PC-3 (cell line): Measurements from ENCODE around the gene SPHK1. TPM values are rescaled to one million over a fixed set of nuclear protein-coding genes. Genes with fewer than 3 reads are reported as not detected.

Experiments
- ATAC-seq: fragments of 200-7000 bp; cut with Tn5 transposase; 2 replicates; pipeline ENCODE4 v1.9.1; 2020; ENCODE audit warnings: mild to moderate bottlenecking, moderate library complexity
- BruUV-seq: library from RNA; stranded (reverse); fragments of 400-500 nt; replicated peaks from 2 replicates; lab custom pipeline; 2021; lab: Mats Ljungman, UMichigan
- CTCF ChIA-PET: fragments of 300-600 bp; sonication (Branson Sonifier 250); formaldehyde crosslinking; loops from one replicate; lab custom pipeline; 2022; ENCODE audit warnings: antibody characterized with exemption; lab: Charles Lee
- POLR2A ChIA-PET: fragments of 300-600 bp; sonication (Branson Sonifier 250); formaldehyde crosslinking; loops from one replicate; lab custom pipeline; 2022; ENCODE audit warnings: antibody characterized with exemption; ENCODE audit not compliant: unreplicated experiment; lab: Charles Lee
- DNase-seq: peaks from one replicate; pipeline ENCODE4 v3.0.0-alpha.2; 2015
- H2AFZ ChIP-seq: fragments of 300-600 bp; sonication (generic); 2 replicates; pipeline ENCODE4 v1.6.0; 2016; ENCODE audit warnings: antibody characterized with exemption, low read length
- H3F3A ChIP-seq: fragments of 300-600 bp; sonication (generic); one replicate; pipeline ENCODE4 v1.6.0; 2017; ENCODE audit warnings: antibody characterized with exemption, low read length, control low read depth, mild to moderate bottlenecking; ENCODE audit not compliant: unreplicated experiment
- H3K27ac ChIP-seq: fragments of 300-600 bp; sonication (generic); 2 replicates; pipeline ENCODE4 v1.5.1; 2016; ENCODE audit warnings: mild to moderate bottlenecking, low read length
- H3K27me3 ChIP-seq: fragments of 300-600 bp; sonication (generic); 2 replicates; pipeline ENCODE4 v1.6.1; 2016; ENCODE audit warnings: low read length, mixed read lengths
- H3K36me3 ChIP-seq: fragments of 300-600 bp; sonication (generic); 2 replicates; pipeline ENCODE4 v1.6.1; 2016; ENCODE audit warnings: low read depth, mixed run types, low read length, mixed read lengths
- H3K4me1 ChIP-seq: fragments of 300-600 bp; sonication (generic); 2 replicates; pipeline ENCODE4 v1.5.1; 2016; ENCODE audit warnings: low read length; ENCODE audit not compliant: insufficient read depth
- H3K4me2 ChIP-seq: fragments of 300-600 bp; sonication (generic); 2 replicates; pipeline ENCODE4 v1.6.0; 2016; ENCODE audit warnings: low read length
- H3K4me3 ChIP-seq: fragments of 300-600 bp; sonication (generic); 2 replicates; pipeline ENCODE4 v1.5.1; 2016; ENCODE audit warnings: mild to moderate bottlenecking, low read length, mixed read lengths
- H3K79me2 ChIP-seq: fragments of 300-600 bp; sonication (generic); 2 replicates; pipeline ENCODE4 v1.6.1; 2017; ENCODE audit warnings: low read length, mixed read lengths
- H3K9ac ChIP-seq: fragments of 300-600 bp; sonication (generic); 2 replicates; pipeline ENCODE4 v1.6.0; 2016; ENCODE audit warnings: mild to moderate bottlenecking, low read length
- H3K9me2 ChIP-seq: fragments of 300-600 bp; sonication (generic); replicated peaks from 2 replicates; pipeline ENCODE4 v1.6.1; 2016; ENCODE audit warnings: mixed run types, low read length, mixed read lengths
- H3K9me3 ChIP-seq: fragments of 300-600 bp; sonication (generic); 2 replicates; pipeline ENCODE4 v1.6.1; 2016; ENCODE audit warnings: low read length, mixed read lengths
- H4K20me1 ChIP-seq: fragments of 300-600 bp; sonication (generic); 2 replicates; pipeline ENCODE4 v1.6.1; 2016; ENCODE audit warnings: low read length, mixed read lengths
- EZH2 ChIP-seq: fragments of 300-600 bp; sonication (generic); IDR thresholded peaks from one replicate; pipeline ENCODE4 v1.6.1; 2017; ENCODE audit warnings: antibody characterized with exemption, mild to moderate bottlenecking, low read length; ENCODE audit not compliant: unreplicated experiment
- EZH2phosphoT487 ChIP-seq: fragments of 300-600 bp; sonication (generic); IDR thresholded peaks from 2 replicates; pipeline ENCODE4 v1.6.1; 2018; ENCODE audit warnings: mild to moderate bottlenecking, antibody characterized with exemption, low read length, borderline replicate concordance
- intact Hi-C: fragments of 100-400 bp; cut with micrococcal nuclease; formaldehyde crosslinking; loops from 2 replicates; pipeline ENCODE4 v1.9.0; 2023
- total RNA-seq: library from RNA; depleted of rRNA; stranded (reverse); fragments of >200 nt; gene quantifications from 2 replicates; pipeline ENCODE4 v1.2.3, GENCODE V29; 2014
- TF ChIP-seq, protein P1 (sequence below): fragments of 300-600 bp; sonication (generic); conservative IDR thresholded peaks from 2 replicates; pipeline ENCODE4 v1.5.1; 2017; ENCODE audit warnings: antibody characterized with exemption, low read depth, mild to moderate bottlenecking, low read length

The SPHK1 gene
- total RNA-seq, 1 experiment from 2014 or later, result 54.2 TPM

DNA sequence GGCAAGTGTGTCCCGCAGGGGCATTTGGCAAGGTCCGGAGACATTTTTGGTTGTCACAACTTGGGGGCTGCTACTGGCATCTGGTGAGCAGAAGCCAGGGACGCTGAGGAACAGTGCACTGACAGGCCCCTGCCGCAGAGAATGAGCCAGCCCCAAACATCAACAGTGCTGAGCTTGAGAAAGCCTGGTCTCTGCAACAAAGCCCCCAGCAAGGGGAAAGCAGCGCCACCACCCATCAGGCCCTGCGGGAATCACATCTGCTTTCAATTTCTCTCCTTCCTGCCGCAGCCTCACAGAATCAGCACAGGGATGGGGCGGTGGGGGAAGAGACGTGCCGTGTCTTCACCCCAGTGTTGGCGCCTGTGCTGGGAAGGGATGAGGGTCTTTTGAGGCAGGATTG is 15.9 kb upstream of the SPHK1 start:
- DNase-seq, result no peak
- no TSS peak for BruUV-seq
- ATAC-seq, result no peak

DNA sequence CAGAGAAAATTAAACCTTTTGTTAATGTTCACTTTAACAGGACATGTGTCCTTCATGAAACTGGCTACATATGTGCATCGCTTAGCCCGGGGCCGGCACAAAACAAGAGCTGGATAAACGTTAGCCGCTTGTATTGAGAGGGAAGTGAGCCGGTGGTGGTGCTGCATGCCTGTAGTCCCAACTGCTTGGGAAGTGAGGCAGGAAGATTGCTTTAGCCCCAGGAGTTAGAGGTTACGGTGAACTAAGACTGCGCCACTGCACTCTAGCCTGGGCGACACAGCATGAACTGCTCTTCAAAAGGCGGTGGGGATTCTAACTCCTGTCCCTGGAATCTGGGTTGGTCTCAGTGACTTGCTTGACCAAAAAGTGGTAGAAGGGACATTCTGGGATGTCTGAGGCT is 15.0 kb upstream of the SPHK1 start:
- Histone ChIP-seq H3K4me3 (no peak overlapping the region), H3K9me2 (no peaks in the 10 kb centered on the region), H2AFZ (no peak overlapping the region), H3K27me3 (no peaks in the 10 kb centered on the region), H3K9me3 (no peaks in the 10 kb centered on the region), H3K36me3 (no peaks in the 10 kb centered on the region), H3K9ac (no peak overlapping the region), H3K4me2 (no peak overlapping the region), H3K4me1 (peaks cover 28% of the 10 kb centered on the region), H3K27ac (no peak overlapping the region), H3F3A (no peaks in the 10 kb centered on the region), H4K20me1 (no peaks in the 10 kb centered on the region), H3K79me2 (no peaks in the 10 kb centered on the region)
- intact Hi-C loops, result no loop called here
- DNase-seq (no peak), ATAC-seq (no peak)
- BruUV-seq, result no TSS peak
- ChIA-PET CTCF (interaction anchor here (1.7 kb wide), 1 partner anchor 29 kb away, joined by 24 read pairs; no protein-coding TSS in a partner anchor), POLR2A (no interaction called here)
- no peak for TF ChIP-seq EZH2
- no peak for TF ChIP-seq EZH2phosphoT487
- TF ChIP-seq, protein P1, sequence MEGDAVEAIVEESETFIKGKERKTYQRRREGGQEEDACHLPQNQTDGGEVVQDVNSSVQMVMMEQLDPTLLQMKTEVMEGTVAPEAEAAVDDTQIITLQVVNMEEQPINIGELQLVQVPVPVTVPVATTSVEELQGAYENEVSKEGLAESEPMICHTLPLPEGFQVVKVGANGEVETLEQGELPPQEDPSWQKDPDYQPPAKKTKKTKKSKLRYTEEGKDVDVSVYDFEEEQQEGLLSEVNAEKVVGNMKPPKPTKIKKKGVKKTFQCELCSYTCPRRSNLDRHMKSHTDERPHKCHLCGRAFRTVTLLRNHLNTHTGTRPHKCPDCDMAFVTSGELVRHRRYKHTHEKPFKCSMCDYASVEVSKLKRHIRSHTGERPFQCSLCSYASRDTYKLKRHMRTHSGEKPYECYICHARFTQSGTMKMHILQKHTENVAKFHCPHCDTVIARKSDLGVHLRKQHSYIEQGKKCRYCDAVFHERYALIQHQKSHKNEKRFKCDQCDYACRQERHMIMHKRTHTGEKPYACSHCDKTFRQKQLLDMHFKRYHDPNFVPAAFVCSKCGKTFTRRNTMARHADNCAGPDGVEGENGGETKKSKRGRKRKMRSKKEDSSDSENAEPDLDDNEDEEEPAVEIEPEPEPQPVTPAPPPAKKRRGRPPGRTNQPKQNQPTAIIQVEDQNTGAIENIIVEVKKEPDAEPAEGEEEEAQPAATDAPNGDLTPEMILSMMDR, result no peak

More for the DNA sequence above, 15.9 kb upstream of the SPHK1 start:
- Histone ChIP-seq H4K20me1 (no peaks in the 10 kb centered on the region), H3F3A (no peaks in the 10 kb centered on the region), H3K27ac (no peak overlapping the region), H3K36me3 (no peaks in the 10 kb centered on the region), H3K9me2 (no peaks in the 10 kb centered on the region), H3K4me2 (no peak overlapping the region), H3K4me3 (no peak overlapping the region), H3K4me1 (peaks cover 28% of the 10 kb centered on the region), H3K9me3 (no peaks in the 10 kb centered on the region), H3K27me3 (no peaks in the 10 kb centered on the region), H3K9ac (no peak overlapping the region), H3K79me2 (no peaks in the 10 kb centered on the region), H2AFZ (no peak overlapping the region)
- ChIA-PET POLR2A (no interaction called here), CTCF (no interaction called here)
- TF ChIP-seq EZH2 (no peak), EZH2phosphoT487 (no peak)
- TF ChIP-seq, protein P1, result no peak
- intact Hi-C loops, result no loop called here

DNA sequence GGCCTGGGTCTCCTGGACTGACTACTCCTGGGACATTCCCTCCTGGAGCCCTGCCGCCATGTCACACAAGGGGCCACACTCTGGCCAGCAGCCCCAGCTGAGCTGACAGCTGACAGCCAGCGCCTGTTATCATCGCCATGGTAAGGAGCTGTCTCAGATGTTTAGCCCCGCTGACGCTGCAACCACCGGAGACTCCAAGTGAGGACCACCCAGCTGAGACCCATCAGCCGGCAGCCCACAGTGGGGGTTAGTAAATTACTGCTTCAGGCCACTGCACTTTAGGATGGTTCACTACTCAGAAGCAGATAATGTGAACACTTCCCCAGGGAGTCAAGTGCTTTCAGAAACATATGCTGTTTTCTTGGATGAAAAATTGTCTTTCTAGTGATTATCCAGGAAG is 14.6 kb upstream of the SPHK1 start:
- peaks cover 28% of the 10 kb centered on the region for H3K4me1 ChIP-seq
- CTCF ChIA-PET, result interaction anchor here (0.8 to 1.7 kb wide), 4 partner anchors 8 to 28 kb away, joined by 6 to 24 read pairs (median 14); partner anchors contain the start of genes PRPSAP1 and SPHK1
- peak overlapping the region; percentile 51; the same call in 1 of the 2 replicates for H3K4me2 ChIP-seq
- no peaks in the 10 kb centered on the region for H4K20me1 ChIP-seq
- H3K4me3 ChIP-seq, result no peak overlapping the region
- POLR2A ChIA-PET, result interaction anchor here (0.6 kb wide), 1 partner anchor 916 kb away, joined by 7 read pairs; no protein-coding TSS in a partner anchor
- no TSS peak for BruUV-seq
- no peak for ATAC-seq
- DNase-seq, result no peak
- no peaks in the 10 kb centered on the region for H3K36me3 ChIP-seq
- H2AFZ ChIP-seq, result no peak overlapping the region
- no peaks in the 10 kb centered on the region for H3K9me3 ChIP-seq
- intact Hi-C loops, result loop anchor here (1.0 to 2.0 kb wide), 3 partner anchors 15 to 28 kb away; no protein-coding TSS in a partner anchor
- peak overlapping the region; percentile 25; the same call in 1 of the 2 replicates for H3K9ac ChIP-seq
- no peaks in the 10 kb centered on the region for H3F3A ChIP-seq
- H3K79me2 ChIP-seq, result no peaks in the 10 kb centered on the region
- peak overlapping the region; percentile 80 for H3K27ac ChIP-seq
- H3K27me3 ChIP-seq, result no peaks in the 10 kb centered on the region
- no peaks in the 10 kb centered on the region for H3K9me2 ChIP-seq
- no peak for TF ChIP-seq EZH2
- no peak for TF ChIP-seq EZH2phosphoT487
